D721Med (cell line): ENCODE measurements around the gene PIK3R1.

Experiments
- DNase-seq: peaks from one replicate; pipeline ENCODE4 v3.0.0; 2011; ENCODE audit warnings: low spot score; ENCODE audit not compliant: insufficient read length
- FAIRE-seq: peaks from 2 replicates; lab custom pipeline; 2011; peaks lifted over from hg19 to GRCh38; lab: Jason Lieb, UNC
- CTCF ChIP-seq: IDR thresholded peaks from 2 replicates; pipeline ENCODE4 v1.5.1; 2012; ENCODE audit warnings: mild to moderate bottlenecking, control low read depth; ENCODE audit not compliant: insufficient read depth; ENCODE audit errors: missing control alignments

The PIK3R1 gene

DNA sequence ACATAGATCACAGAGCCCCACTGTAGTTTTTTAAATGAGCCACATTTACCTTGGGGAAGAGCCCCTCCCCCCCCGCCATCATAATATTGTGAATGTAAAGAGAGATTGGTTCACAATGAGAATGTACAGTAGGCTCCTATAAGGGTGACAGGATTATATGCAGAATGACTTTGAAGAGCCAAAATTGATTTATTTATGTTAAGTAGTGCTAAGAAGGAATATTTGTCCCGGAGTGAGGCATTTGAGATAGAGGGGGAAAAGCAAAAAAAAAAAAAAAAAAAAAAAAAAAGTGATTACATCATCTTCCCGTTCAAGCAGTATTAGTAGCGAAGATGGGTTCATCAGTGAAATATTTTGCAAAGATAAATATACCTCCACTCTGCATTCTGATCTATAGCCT, 73.9 kb downstream of the PIK3R1 start:
- DNase-seq = no peak
- no peak for TF ChIP-seq CTCF
- FAIRE-seq = no peak

DNA sequence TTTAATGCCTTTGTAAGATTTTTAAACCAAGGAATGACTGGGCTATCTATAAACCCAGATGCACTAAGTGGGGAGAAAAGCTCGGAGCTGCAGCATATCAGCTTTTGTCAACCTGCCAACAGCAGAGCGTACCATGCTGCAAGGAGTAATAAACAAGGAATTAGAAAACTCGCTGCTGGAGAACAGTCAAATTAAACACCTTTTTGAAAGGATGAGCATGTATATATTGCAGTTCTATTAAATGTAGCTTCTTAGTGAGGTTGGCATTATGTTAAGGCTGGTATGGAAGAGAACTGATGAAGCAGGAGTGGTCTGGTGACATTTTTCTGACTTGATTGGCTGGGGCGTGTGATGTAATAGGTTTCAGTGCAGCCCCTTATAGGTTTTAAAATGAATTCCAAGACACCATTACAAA, 74.7 kb downstream of the PIK3R1 start:
- FAIRE-seq (peak; percentile 64), DNase-seq (no peak)
- no peak for TF ChIP-seq CTCF

DNA sequence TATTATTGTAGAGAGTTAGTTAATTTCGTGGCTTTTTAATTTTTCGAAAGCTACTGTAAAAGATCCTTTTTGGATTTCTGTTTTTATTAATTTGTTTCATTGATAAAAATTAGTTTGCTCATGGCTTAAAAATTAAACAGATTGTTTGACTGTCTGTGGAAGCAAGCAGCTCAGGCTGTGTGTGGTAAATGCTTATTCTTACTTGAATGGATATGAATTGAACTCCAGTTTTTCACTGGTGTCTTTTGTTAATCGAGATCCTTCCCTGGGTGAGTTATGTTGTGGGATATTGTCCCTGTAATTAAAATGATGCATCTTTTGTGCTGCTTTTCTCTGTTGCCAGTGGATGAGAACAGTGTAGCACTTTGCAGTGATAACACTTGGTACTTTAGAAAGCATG, 75.3 kb downstream of the PIK3R1 start:
- TF ChIP-seq CTCF = no peak
- no peak for DNase-seq
- FAIRE-seq = peak; percentile 48

DNA sequence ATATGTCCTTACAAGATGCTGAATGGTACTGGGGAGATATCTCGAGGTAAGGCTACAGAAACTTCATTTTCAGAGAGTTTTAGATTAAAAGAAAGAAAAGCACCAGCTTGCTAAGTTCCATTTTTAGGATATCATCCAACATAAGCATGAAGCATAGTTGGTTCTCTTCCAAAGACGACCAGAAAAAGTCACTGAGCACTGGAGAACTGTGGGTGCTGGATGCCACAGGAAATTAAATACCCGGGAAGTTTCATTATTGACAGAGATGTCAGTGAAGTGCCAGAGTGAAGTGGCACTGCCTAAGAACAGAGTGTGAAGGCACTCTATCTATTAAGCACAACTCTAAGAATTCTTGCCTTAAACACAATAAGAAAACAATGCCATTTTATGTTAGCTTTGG, 76.8 kb downstream of the PIK3R1 start:
- FAIRE-seq = no peak
- DNase-seq = no peak

GRCh38 chr5:68295772-68296171, 80.2 kb downstream of the PIK3R1 start:
- DNase-seq (no peak), FAIRE-seq (no peak)
- no peak for TF ChIP-seq CTCF

More for the DNA sequence above, 76.8 kb downstream of the PIK3R1 start:
- TF ChIP-seq CTCF = no peak

GRCh38 chr5:68296895-68297294, 81.3 kb downstream of the PIK3R1 start:
- FAIRE-seq = no peak
- no peak for DNase-seq
- no peak for TF ChIP-seq CTCF

DNA sequence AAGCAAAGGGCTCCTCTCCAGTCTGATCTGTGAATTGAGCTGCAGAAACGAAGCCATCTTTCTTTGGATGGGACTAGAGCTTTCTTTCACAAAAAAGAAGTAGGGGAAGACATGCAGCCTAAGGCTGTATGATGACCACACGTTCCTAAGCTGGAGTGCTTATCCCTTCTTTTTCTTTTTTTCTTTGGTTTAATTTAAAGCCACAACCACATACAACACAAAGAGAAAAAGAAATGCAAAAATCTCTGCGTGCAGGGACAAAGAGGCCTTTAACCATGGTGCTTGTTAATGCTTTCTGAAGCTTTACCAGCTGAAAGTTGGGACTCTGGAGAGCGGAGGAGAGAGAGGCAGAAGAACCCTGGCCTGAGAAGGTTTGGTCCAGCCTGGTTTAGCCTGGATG, 82.1 kb downstream of the PIK3R1 start:
- TF ChIP-seq CTCF = no peak
- no peak for FAIRE-seq
- DNase-seq = no peak
